ENCODE data around the gene NMRK2. TPM values are rescaled to one million over a fixed set of nuclear protein-coding genes. Genes with fewer than 3 reads are reported as not detected.
A peak's percentile ranks its signal among the peaks of the same experiment; 100 is the strongest.

NMRK2 gene
- polyA plus RNA-seq, 2 of the 4 experiments (the other 2 are of a cell fraction) = not detected

GRCh38 chr19:3983542-3983914 is 50.7 kb downstream of the NMRK2 start:
- FAIRE-seq (no peak), DNase-seq (ENCODE audit: low read depth in 1 of 2, low spot score in 1 of 2) (no peak), ATAC-seq (no peak)
- Histone ChIP-seq H3K4me1 (peaks cover 26% of the 10 kb centered on the region; the same call in 2 of the 3 replicates), H3K27ac (peak overlapping the region; percentile 83 to 97), H3K4me2 (peak overlapping the region; percentile 91), H3K9me3 (no peaks in the 10 kb centered on the region), H3K4me3 (peak overlapping the region; percentile 96)
- no peak for TF ChIP-seq SREBF2 (IDR thresholded peaks at IDR 0.05)
- no peak for TF ChIP-seq RAD21 (conservative IDR thresholded peaks at IDR 0.05 in 1 of 2, IDR thresholded peaks at IDR 0.05 in 1 of 2)
- no peak for TF ChIP-seq CHD2 (IDR thresholded peaks at IDR 0.05; ENCODE audit: low read length, partially characterized antibody)
- TF ChIP-seq, protein P1, sequence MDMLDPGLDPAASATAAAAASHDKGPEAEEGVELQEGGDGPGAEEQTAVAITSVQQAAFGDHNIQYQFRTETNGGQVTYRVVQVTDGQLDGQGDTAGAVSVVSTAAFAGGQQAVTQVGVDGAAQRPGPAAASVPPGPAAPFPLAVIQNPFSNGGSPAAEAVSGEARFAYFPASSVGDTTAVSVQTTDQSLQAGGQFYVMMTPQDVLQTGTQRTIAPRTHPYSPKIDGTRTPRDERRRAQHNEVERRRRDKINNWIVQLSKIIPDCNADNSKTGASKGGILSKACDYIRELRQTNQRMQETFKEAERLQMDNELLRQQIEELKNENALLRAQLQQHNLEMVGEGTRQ (IDR thresholded peaks at IDR 0.05) = no peak
- TF ChIP-seq CBX8 (IDR thresholded peaks at IDR 0.05) = no peak
- TF ChIP-seq, protein P2, sequence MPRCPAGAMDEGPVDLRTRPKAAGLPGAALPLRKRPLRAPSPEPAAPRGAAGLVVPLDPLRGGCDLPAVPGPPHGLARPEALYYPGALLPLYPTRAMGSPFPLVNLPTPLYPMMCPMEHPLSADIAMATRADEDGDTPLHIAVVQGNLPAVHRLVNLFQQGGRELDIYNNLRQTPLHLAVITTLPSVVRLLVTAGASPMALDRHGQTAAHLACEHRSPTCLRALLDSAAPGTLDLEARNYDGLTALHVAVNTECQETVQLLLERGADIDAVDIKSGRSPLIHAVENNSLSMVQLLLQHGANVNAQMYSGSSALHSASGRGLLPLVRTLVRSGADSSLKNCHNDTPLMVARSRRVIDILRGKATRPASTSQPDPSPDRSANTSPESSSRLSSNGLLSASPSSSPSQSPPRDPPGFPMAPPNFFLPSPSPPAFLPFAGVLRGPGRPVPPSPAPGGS (IDR thresholded peaks at IDR 0.05) = no peak
- TF ChIP-seq BHLHE40 (IDR thresholded peaks at IDR 0.05; ENCODE audit: low read depth, low read length) = no peak
- TF ChIP-seq HDAC2 (IDR thresholded peaks at IDR 0.05) = no peak
- no peak for TF ChIP-seq EP300 (IDR thresholded peaks at IDR 0.05)
- TF ChIP-seq RFX5 (IDR thresholded peaks at IDR 0.05) = no peak
- no peak for TF ChIP-seq MYC (IDR thresholded peaks at IDR 0.05; ENCODE audit: borderline replicate concordance, low read length)
- no peak for TF ChIP-seq MAFK (IDR thresholded peaks at IDR 0.05; ENCODE audit: partially characterized antibody)
- TF ChIP-seq KDM5A (IDR thresholded peaks at IDR 0.05) = no peak
- no peak for TF ChIP-seq POLR2A (IDR thresholded peaks at IDR 0.05; ENCODE audit: low read length)
- TF ChIP-seq, protein P3, sequence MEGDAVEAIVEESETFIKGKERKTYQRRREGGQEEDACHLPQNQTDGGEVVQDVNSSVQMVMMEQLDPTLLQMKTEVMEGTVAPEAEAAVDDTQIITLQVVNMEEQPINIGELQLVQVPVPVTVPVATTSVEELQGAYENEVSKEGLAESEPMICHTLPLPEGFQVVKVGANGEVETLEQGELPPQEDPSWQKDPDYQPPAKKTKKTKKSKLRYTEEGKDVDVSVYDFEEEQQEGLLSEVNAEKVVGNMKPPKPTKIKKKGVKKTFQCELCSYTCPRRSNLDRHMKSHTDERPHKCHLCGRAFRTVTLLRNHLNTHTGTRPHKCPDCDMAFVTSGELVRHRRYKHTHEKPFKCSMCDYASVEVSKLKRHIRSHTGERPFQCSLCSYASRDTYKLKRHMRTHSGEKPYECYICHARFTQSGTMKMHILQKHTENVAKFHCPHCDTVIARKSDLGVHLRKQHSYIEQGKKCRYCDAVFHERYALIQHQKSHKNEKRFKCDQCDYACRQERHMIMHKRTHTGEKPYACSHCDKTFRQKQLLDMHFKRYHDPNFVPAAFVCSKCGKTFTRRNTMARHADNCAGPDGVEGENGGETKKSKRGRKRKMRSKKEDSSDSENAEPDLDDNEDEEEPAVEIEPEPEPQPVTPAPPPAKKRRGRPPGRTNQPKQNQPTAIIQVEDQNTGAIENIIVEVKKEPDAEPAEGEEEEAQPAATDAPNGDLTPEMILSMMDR (IDR thresholded peaks at IDR 0.05) = no peak
- TF ChIP-seq E2F6 (IDR thresholded peaks at IDR 0.05; ENCODE audit: borderline replicate concordance, low read depth) = no peak
- no peak for TF ChIP-seq REST (IDR thresholded peaks at IDR 0.05)
- TF ChIP-seq HOXB5 (CRISPR knock-in tag; IDR thresholded peaks at IDR 0.05) = no peak
- TF ChIP-seq CBX2 (IDR thresholded peaks at IDR 0.05; ENCODE audit: borderline replicate concordance, low read depth) = no peak
- ChIA-PET CTCF (interaction anchor here (2.1 to 3.5 kb wide), 2 partner anchors 12 to 161 kb away, joined by 4 to 16 read pairs; partner anchors contain the start of gene DAPK3), POLR2A (interaction anchor here (5.1 kb wide), 1 partner anchor 14 kb away, joined by 60 read pairs; the partner anchor contains the start of gene DAPK3)
- WGBS (ENCODE audit: missing lambda C conversion rate) = 61% methylated on average over 7 of the region's 7 CpGs
